Endothelial cell (in vitro differentiated cells): ENCODE measurements around the gene PPP2R2B. TPM values are rescaled to one million over a fixed set of nuclear protein-coding genes. Genes with fewer than 3 reads are reported as not detected.
A peak's percentile ranks its signal among the peaks of the same experiment; 100 is the strongest.

Experiments
- DNase-seq: peaks from one replicate; pipeline ENCODE4 v3.0.0; 2021; ENCODE audit warnings: low spot score
- H3K27ac Mint-ChIP-seq: one replicate; pipeline ENCODE4 v1.8.0; 2021; ENCODE audit warnings: mixed read lengths, inconsistent platforms; ENCODE audit not compliant: unreplicated experiment
- H3K27me3 Mint-ChIP-seq: one replicate; pipeline ENCODE4 v1.8.0; 2021; ENCODE audit warnings: mild to moderate bottlenecking, moderate library complexity, mixed read lengths, inconsistent platforms; ENCODE audit not compliant: unreplicated experiment
- H3K36me3 Mint-ChIP-seq: one replicate; pipeline ENCODE4 v1.8.0; 2021; ENCODE audit warnings: mild to moderate bottlenecking, low read depth, mixed read lengths, inconsistent platforms; ENCODE audit not compliant: unreplicated experiment
- H3K4me1 Mint-ChIP-seq: one replicate; pipeline ENCODE4 v1.8.0; 2021; ENCODE audit warnings: mild to moderate bottlenecking, mixed read lengths, inconsistent platforms; ENCODE audit not compliant: unreplicated experiment
- H3K4me3 Mint-ChIP-seq: one replicate; pipeline ENCODE4 v1.8.0; 2021; ENCODE audit warnings: mild to moderate bottlenecking, mixed read lengths, inconsistent platforms; ENCODE audit not compliant: unreplicated experiment
- H3K9me3 Mint-ChIP-seq: one replicate; pipeline ENCODE4 v1.8.0; 2021; ENCODE audit warnings: mixed read lengths, inconsistent platforms; ENCODE audit not compliant: unreplicated experiment
- total RNA-seq: library from RNA; stranded (reverse); fragmentation: NEBNext Ultra II Directional; extraction: Animal tissue kit (Norgen Biotek cat#: 25700); gene quantifications from one replicate; pipeline ENCODE4 v1.2.1, GENCODE V29; 2021; ENCODE audit not compliant: unreplicated experiment
- TF ChIP-seq, protein P1 (sequence below): fragments of 200-600 bp; sonication (generic); IDR thresholded peaks from one replicate; pipeline ENCODE4 v1.5.0; 2021; ENCODE audit warnings: antibody characterized with exemption; ENCODE audit not compliant: unreplicated experiment

PPP2R2B gene
- total RNA-seq, 1 donor from 2014 or later = 0.59 TPM

DNA sequence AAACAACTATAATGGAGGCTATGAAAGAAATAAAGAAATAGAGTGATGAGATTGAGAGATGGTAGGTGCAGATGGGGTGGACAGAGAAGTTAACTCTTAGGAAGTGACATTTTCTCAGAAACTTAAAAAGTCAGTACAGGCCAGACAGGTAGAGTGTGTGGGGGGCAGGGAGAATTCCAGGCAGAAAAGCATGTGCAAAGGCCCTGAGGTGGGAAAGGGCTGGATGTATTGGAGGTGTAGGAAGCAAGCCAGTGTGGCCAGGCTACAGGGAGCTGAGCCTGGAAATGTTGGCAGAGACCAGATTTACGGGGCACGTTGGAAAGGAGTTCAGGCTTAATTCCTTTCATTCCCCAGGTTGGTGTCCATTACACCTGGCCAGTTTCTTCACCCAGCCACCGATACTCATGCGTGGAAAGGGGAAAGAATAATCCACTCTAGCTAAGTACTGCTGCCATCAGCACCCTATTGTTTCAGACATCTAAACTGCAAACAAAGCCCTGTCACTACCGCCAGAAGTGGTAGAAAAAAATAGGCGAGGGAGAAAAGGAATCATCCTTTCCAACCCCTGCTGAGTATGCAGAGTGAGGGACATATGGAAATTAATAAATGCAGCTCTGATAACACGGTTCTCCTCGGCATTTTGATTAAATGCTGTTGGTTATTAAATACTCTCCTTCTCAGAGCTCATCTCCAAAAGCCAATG lies 245.8 kb downstream of the PPP2R2B start:
- no peak overlapping the region for H3K27ac Mint-ChIP-seq
- H3K36me3 Mint-ChIP-seq = no peaks in the 10 kb centered on the region
- peaks cover 4% of the 10 kb centered on the region for H3K27me3 Mint-ChIP-seq
- TF ChIP-seq, protein P1, sequence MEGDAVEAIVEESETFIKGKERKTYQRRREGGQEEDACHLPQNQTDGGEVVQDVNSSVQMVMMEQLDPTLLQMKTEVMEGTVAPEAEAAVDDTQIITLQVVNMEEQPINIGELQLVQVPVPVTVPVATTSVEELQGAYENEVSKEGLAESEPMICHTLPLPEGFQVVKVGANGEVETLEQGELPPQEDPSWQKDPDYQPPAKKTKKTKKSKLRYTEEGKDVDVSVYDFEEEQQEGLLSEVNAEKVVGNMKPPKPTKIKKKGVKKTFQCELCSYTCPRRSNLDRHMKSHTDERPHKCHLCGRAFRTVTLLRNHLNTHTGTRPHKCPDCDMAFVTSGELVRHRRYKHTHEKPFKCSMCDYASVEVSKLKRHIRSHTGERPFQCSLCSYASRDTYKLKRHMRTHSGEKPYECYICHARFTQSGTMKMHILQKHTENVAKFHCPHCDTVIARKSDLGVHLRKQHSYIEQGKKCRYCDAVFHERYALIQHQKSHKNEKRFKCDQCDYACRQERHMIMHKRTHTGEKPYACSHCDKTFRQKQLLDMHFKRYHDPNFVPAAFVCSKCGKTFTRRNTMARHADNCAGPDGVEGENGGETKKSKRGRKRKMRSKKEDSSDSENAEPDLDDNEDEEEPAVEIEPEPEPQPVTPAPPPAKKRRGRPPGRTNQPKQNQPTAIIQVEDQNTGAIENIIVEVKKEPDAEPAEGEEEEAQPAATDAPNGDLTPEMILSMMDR = no peak
- H3K4me3 Mint-ChIP-seq = no peak overlapping the region
- no peak for DNase-seq
- H3K9me3 Mint-ChIP-seq = no peaks in the 10 kb centered on the region
- no peaks in the 10 kb centered on the region for H3K4me1 Mint-ChIP-seq

DNA sequence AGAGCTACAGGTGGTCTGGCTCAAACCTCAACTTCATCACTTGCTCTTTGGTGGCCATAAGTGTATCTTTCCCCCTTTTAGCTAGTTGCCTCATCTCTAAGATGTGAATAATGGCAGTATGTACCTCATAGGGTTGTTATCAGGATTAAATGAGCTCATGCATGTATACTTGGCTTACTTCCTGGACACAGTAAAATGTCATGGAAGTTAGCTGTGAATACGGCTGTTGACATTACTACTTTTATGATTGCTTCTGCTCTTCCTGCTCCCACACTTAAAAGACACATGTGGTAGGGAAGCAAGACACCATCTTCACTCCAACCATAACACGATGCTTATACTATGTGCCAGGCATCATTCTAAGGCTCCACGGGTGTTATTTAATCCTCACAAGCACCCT lies 248.1 kb downstream of the PPP2R2B start:
- no peaks in the 10 kb centered on the region for H3K4me1 Mint-ChIP-seq
- TF ChIP-seq, protein P1 = no peak

DNA sequence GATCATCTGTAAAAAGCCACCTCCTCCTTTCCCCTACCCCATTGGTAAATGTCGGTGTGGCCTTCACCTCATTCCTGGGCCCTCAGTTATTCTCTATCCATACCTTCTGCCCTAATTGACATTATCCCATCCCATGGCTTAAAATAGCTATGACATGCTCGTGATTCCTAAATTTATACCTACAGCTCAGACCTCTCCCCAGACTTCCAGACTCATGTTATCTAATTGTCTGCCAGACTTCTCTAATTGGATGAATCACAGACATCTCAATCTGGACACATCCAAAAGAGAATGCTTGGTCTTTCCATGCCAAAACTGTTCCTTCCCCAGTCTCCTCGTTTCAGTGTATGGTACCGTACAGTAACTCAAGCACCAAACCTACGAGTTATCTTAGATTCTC lies 249.6 kb downstream of the PPP2R2B start:
- no peak for DNase-seq
- TF ChIP-seq, protein P1 = no peak
- Mint-ChIP-seq H3K4me1 (no peaks in the 10 kb centered on the region), H3K36me3 (no peaks in the 10 kb centered on the region), H3K9me3 (no peaks in the 10 kb centered on the region), H3K27me3 (peaks cover 5% of the 10 kb centered on the region), H3K4me3 (no peak overlapping the region), H3K27ac (no peak overlapping the region)

More for the DNA sequence above, 248.1 kb downstream of the PPP2R2B start:
- DNase-seq = no peak
- Mint-ChIP-seq H3K9me3 (no peaks in the 10 kb centered on the region), H3K27ac (no peak overlapping the region), H3K4me3 (no peak overlapping the region), H3K36me3 (no peaks in the 10 kb centered on the region), H3K27me3 (peaks cover 5% of the 10 kb centered on the region)

DNA sequence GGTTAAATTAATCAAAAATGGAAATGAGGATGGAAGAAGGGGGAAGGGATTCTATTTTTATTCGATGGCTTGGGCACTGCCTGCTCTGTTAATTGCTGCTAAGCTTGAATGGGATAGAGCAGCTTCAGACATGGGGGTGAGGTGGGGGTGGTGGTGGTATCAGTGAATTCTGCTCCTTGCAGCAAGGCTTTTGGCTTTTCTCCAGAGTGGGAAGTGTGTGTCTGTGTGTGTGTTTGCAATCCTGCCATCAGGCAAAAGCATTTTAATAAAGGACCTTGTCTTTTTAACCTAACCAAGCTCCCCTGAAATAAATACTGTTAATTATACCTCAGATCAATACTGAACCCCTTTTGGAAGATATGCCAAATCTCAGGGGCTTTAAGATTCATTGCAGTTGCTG lies 251.6 kb downstream of the PPP2R2B start:
- DNase-seq = no peak
- TF ChIP-seq, protein P1 = no peak
- H3K4me1 Mint-ChIP-seq = no peaks in the 10 kb centered on the region
- no peaks in the 10 kb centered on the region for H3K9me3 Mint-ChIP-seq
- no peaks in the 10 kb centered on the region for H3K36me3 Mint-ChIP-seq
- H3K27me3 Mint-ChIP-seq = peaks cover 5% of the 10 kb centered on the region
- no peak overlapping the region for H3K4me3 Mint-ChIP-seq
- H3K27ac Mint-ChIP-seq = no peak overlapping the region

DNA sequence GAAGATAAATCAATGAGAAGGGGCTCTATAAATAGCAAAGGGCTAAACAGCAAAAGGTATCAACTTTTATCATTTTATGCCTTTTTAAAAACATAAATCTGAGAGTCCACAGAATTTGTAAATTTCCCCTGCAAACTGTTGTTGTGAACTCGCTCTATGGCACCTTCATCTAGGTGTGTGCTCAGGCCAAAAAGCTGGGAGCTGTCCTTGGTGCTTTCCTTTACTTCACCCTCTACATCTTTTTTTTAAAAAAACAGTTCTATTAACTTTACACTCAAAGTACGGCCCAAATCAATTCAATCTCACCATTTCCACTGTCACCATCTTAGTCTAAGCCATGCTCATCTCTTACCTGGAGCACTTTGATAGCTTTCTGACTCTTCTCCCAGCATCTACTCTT lies 254.4 kb downstream of the PPP2R2B start:
- TF ChIP-seq, protein P1 = no peak
- Mint-ChIP-seq H3K27ac (no peak overlapping the region), H3K36me3 (no peaks in the 10 kb centered on the region), H3K4me1 (no peaks in the 10 kb centered on the region), H3K4me3 (no peak overlapping the region), H3K9me3 (no peaks in the 10 kb centered on the region), H3K27me3 (peaks cover 3% of the 10 kb centered on the region)
- DNase-seq = peak; percentile 11
